SK-N-MC (cell line): ENCODE data around the gene CXCR6.

Experiments used
- DNase-seq: peaks from one replicate; pipeline ENCODE4 v3.0.0-alpha.2; 2011; ENCODE audit warnings: low read depth, low spot score
- H3K27ac ChIP-seq: fragments of 200-600 bp; sonication (generic); 2 replicates; pipeline ENCODE4 v1.5.1; 2016; ENCODE audit warnings: mixed run types
- H3K36me3 ChIP-seq: fragments of 200-600 bp; sonication (generic); 2 replicates; pipeline ENCODE4 v1.6.1; 2017; ENCODE audit warnings: antibody characterized with exemption, low read length, mixed read lengths; ENCODE audit not compliant: insufficient read depth
- H3K4me3 ChIP-seq: fragments of 200-600 bp; sonication (generic); 2 replicates; pipeline ENCODE4 v1.5.1; 2016
- H3K9ac ChIP-seq: fragments of 200-600 bp; sonication (generic); 2 replicates; pipeline ENCODE4 v1.8.0; 2017; ENCODE audit warnings: mixed run types, mixed read lengths; ENCODE audit not compliant: insufficient read length
- H3K9me3 ChIP-seq: fragments of 200-600 bp; sonication (generic); 2 replicates; pipeline ENCODE4 v1.6.1; 2017; ENCODE audit warnings: low read depth, mild to moderate bottlenecking, antibody characterized with exemption, low read length, moderate library complexity, mixed read lengths
- EZH2 ChIP-seq: fragments of 200-600 bp; sonication (generic); IDR thresholded peaks from one replicate; pipeline ENCODE4 v1.6.1; 2017; ENCODE audit warnings: antibody characterized with exemption
- FOXP2 ChIP-seq: optimal IDR thresholded peaks from 2 replicates; pipeline ENCODE3; 2011; ENCODE audit warnings: mild to moderate bottlenecking, moderate library complexity; ENCODE audit not compliant: insufficient read depth; ENCODE audit errors: extremely low read length, control extremely low read depth
- POLR2AphosphoS5 ChIP-seq: IDR thresholded peaks from 2 replicates; pipeline ENCODE4 v1.6.1; 2012; ENCODE audit warnings: mild to moderate bottlenecking, low read depth, low read length, borderline replicate concordance

Gene CXCR6

DNA sequence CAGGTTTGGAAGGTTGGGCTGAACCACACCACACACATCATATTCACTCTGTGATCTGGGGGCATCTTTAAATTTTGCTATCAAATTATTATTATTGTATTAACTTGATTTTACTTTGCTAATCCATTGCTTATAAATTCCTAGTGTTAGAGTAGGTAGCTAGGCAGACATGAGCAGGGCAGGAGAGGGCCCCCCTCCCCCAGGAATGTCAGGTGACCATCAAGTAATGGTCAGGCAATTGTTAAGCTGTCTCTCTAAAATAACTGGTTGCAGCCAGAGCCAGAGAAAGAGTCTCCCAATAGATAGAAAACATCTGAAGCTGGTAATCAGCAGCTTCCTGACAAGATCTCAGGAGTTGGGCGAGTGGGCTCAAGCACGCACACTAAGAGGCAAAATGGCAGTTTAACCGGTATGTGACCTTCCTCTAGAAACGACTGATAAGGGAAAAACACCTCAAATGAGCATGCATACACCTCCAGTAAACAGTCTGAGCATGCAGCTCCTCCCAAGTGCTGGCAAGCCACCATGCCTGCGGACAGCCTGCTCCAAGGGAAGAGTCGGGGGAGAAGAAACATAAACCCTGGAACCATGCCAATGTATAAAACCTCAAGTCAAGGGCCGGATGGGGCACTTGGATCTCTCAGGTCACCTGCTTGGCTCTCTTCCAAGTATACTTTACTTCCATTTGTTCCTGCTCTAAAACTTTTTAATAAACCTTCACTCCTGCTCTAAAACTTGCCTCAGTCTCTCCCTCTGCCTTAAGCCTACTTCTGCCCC lies 3.1 kb upstream of the CXCR6 start:
- Histone ChIP-seq H3K27ac (no peak overlapping the region), H3K4me3 (no peak overlapping the region), H3K9me3 (no peaks in the 10 kb centered on the region), H3K9ac (no peak overlapping the region), H3K36me3 (no peaks in the 10 kb centered on the region; the same call in 1 of the 2 replicates)
- TF ChIP-seq POLR2AphosphoS5 (no peak), EZH2 (no peak), FOXP2 (no peak)
- no peak for DNase-seq

GRCh38 chr3:45940781-45941365 lies 2.4 kb upstream of the CXCR6 start:
- no peaks in the 10 kb centered on the region for H3K9me3 ChIP-seq
- no peaks in the 10 kb centered on the region for H3K36me3 ChIP-seq
- DNase-seq = no peak
- H3K27ac ChIP-seq = no peak overlapping the region
- TF ChIP-seq EZH2 (no peak), POLR2AphosphoS5 (no peak), FOXP2 (no peak)
- no peak overlapping the region for H3K4me3 ChIP-seq
- no peak overlapping the region for H3K9ac ChIP-seq

GRCh38 chr3:45942051-45942825 lies 1.0 kb upstream of the CXCR6 start:
- DNase-seq = no peak
- no peak overlapping the region for H3K9ac ChIP-seq
- H3K4me3 ChIP-seq = no peak overlapping the region
- H3K27ac ChIP-seq = no peak overlapping the region
- no peaks in the 10 kb centered on the region for H3K9me3 ChIP-seq
- H3K36me3 ChIP-seq = peaks cover 4% of the 10 kb centered on the region; the same call in 1 of the 2 replicates
- no peak for TF ChIP-seq FOXP2
- no peak for TF ChIP-seq EZH2
- no peak for TF ChIP-seq POLR2AphosphoS5

DNA sequence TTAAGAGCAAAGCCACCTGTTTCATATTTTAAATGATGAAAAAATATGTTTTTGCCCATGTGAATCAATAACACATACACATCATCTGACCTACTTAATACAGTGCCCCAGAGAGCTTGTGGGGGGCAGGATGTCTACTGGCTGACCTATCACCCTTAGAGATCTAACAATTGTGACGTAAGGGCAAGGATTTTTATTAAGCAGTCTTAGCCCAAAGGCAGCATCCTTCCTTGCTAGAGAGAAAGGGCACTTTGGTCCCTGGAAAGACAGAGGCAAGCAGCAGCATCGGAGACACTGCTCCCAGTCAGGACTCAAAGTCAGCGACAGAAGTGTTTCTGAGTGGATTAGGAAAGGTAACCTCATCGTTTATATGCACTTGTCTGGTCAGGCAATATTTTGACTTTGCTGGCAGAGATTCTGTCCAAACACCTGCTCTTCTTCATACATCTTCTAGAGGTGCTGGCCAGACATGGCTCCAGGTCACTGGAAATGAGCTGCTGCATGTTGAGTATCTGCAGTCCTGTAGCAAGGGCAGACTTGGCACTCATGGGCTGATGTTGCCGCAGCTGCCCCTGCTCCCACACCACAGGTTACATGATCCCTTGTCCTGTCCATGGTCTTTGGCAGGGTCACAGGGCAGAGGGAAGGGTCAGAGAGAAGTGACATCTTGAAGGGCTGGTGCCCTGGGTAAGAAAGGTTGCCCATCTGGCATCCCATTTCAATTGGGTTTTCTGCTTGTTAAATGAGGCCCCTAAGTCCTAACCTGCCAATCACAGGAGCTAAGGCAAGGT lies 1.8 kb downstream of the CXCR6 start:
- Histone ChIP-seq H3K36me3 (peaks cover 6% of the 10 kb centered on the region; the same call in 1 of the 2 replicates), H3K4me3 (no peak overlapping the region), H3K9me3 (no peaks in the 10 kb centered on the region), H3K9ac (no peak overlapping the region), H3K27ac (no peak overlapping the region)
- no peak for DNase-seq
- TF ChIP-seq FOXP2 (no peak), POLR2AphosphoS5 (no peak), EZH2 (no peak)

DNA sequence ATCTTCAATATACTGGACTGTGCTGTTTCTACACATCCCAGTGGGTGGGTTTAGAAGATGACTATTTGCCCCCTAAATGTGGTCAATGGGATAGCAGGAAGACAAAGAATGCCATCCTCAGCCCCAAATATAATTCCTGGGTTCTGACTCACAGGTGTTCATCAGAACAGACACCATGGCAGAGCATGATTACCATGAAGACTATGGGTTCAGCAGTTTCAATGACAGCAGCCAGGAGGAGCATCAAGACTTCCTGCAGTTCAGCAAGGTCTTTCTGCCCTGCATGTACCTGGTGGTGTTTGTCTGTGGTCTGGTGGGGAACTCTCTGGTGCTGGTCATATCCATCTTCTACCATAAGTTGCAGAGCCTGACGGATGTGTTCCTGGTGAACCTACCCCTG lies 3.0 kb downstream of the CXCR6 start:
- TF ChIP-seq FOXP2 = no peak
- TF ChIP-seq POLR2AphosphoS5 = no peak
- no peak for TF ChIP-seq EZH2
- Histone ChIP-seq H3K36me3 (peaks cover 6% of the 10 kb centered on the region; the same call in 1 of the 2 replicates), H3K9ac (no peak overlapping the region), H3K9me3 (no peaks in the 10 kb centered on the region), H3K4me3 (no peak overlapping the region), H3K27ac (no peak overlapping the region)
- DNase-seq = no peak

GRCh38 chr3:45946875-45947274 lies 3.6 kb downstream of the CXCR6 start:
- no peak overlapping the region for H3K9ac ChIP-seq
- no peak overlapping the region for H3K4me3 ChIP-seq
- DNase-seq = no peak
- H3K27ac ChIP-seq = no peak overlapping the region
- no peaks in the 10 kb centered on the region for H3K9me3 ChIP-seq
- peaks cover 7% of the 10 kb centered on the region; the same call in 1 of the 2 replicates for H3K36me3 ChIP-seq
- TF ChIP-seq FOXP2 (no peak), EZH2 (no peak), POLR2AphosphoS5 (no peak)

DNA sequence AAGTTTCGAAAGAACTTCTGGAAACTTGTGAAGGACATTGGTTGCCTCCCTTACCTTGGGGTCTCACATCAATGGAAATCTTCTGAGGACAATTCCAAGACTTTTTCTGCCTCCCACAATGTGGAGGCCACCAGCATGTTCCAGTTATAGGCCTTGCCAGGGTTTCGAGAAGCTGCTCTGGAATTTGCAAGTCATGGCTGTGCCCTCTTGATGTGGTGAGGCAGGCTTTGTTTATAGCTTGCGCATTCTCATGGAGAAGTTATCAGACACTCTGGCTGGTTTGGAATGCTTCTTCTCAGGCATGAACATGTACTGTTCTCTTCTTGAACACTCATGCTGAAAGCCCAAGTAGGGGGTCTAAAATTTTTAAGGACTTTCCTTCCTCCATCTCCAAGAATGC lies 4.1 kb downstream of the CXCR6 start:
- H3K27ac ChIP-seq = no peak overlapping the region
- no peak overlapping the region for H3K9ac ChIP-seq
- no peak overlapping the region for H3K4me3 ChIP-seq
- no peak for TF ChIP-seq EZH2
- no peak for TF ChIP-seq FOXP2
- no peak for TF ChIP-seq POLR2AphosphoS5
- peaks cover 9% of the 10 kb centered on the region; the same call in 1 of the 2 replicates for H3K36me3 ChIP-seq
- DNase-seq = no peak
- H3K9me3 ChIP-seq = no peaks in the 10 kb centered on the region

- no peak for DNase-seq
- no peak for TF ChIP-seq POLR2AphosphoS5
- TF ChIP-seq FOXP2 = no peak
- H3K9ac ChIP-seq = no peak overlapping the region
- H3K4me3 ChIP-seq = no peak overlapping the region
- no peak overlapping the region for H3K27ac ChIP-seq
- peaks cover 12% of the 10 kb centered on the region; the same call in 1 of the 2 replicates for H3K36me3 ChIP-seq
- no peaks in the 10 kb centered on the region for H3K9me3 ChIP-seq
Observed at GRCh38 chr3:45948311-45948781, 5.1 kb downstream of the CXCR6 start.
